Subcutaneous abdominal adipose tissue (tissue), 5 donors: Measurements from ENCODE around the gene SMCO4.

Experiments
- H3K27ac ChIP-seq: one replicate; pipeline ENCODE4 v1.7.0; 2013; ENCODE audit warnings: low read depth, mild to moderate bottlenecking, inconsistent platforms, low read length, moderate library complexity
- H3K27me3 ChIP-seq, 5 donors: one replicate each; pipeline ENCODE4 v1.7.0; 2013; ENCODE audit warnings: low read length in 5 of 5, inconsistent platforms in 1 of 5; ENCODE audit not compliant: control insufficient read depth in 5 of 5, insufficient read depth in 4 of 5
- H3K36me3 ChIP-seq, 5 donors: one replicate each; pipeline ENCODE4 v1.7.0; 2013; ENCODE audit warnings: low read length in 5 of 5; ENCODE audit not compliant: control insufficient read depth in 5 of 5, insufficient read depth in 5 of 5
- H3K4me1 ChIP-seq, 5 donors: one replicate each; pipeline ENCODE4 v1.7.0; 2013; ENCODE audit warnings: low read length in 5 of 5, mild to moderate bottlenecking in 3 of 5, moderate library complexity in 1 of 5; ENCODE audit not compliant: control insufficient read depth in 5 of 5, insufficient read depth in 5 of 5
- H3K4me3 ChIP-seq, 5 donors: one replicate each; pipeline ENCODE4 v1.7.0; 2013; ENCODE audit warnings: low read length in 5 of 5, low read depth in 1 of 5
- H3K9ac ChIP-seq, 5 donors: one replicate each; pipeline ENCODE4 v1.7.0; 2013; ENCODE audit warnings: low read length in 5 of 5, mild to moderate bottlenecking in 4 of 5, moderate library complexity in 3 of 5
- H3K9me3 ChIP-seq, 5 donors: one replicate each; pipeline ENCODE4 v1.7.0; 2013; ENCODE audit warnings: low read length in 5 of 5; ENCODE audit not compliant: control insufficient read depth in 5 of 5
- donor health status: healthy.
- donor health status: healthy.
- donor health status: healthy.
- donor health status: healthy.
- donor health status: healthy.

The SMCO4 gene

DNA sequence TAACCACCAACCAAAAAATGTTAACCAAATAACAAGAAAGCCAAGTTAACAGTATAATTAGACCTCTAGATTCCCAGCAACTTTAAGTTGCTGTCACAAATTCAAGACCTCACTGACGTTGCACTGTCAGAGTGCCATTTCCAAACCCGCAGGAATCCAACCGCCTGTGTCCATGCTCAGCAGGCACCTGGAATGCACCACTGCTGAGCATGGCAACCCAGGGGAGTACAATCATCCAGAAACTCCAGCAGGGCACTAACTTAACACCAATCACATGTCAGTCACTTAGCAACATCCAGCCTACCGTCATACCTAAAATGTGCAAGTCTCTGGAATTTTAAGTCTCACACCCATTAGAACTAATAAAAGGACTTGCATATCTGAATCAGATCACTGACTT lies 48.8 kb downstream of the SMCO4 start:
- H3K36me3 ChIP-seq = peaks cover 0 to 11% (median 2%) of the 10 kb centered on the region in 5 donors

DNA sequence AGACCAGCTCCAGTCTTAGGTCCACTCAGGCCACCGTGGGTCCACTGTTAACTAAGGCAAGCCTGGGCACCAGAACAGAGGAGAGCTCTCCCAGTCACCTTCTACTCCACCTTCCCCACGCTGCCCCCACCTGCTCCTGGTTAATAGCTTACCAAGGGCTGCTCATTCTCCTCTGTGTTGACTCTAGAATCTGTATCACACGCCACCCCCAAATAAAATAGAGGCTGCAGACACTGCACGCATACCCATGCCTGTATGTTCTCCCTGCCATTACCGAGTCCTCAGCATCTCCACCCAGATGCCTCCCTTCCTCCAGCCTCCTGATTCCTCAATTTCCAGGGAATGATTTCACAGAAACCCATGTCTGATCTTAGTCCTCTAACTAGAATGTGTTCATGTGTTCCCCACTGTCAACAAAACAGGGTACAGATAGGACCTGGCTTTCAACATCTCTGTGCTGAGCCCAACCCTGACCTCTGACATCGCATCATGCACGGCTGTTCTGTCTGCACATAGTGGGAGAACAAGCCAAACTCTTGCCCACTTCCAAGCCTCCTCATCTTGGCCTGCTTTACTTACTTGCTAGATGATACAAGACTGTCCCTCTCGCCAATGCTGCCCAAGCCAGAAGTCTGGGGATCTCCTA lies 49.8 kb downstream of the SMCO4 start:
- H3K27ac ChIP-seq = no peak overlapping the region
- no peaks in the 10 kb centered on the region for H3K9me3 ChIP-seq
- H3K36me3 ChIP-seq = peaks cover 0 to 13% (median 2%) of the 10 kb centered on the region in 5 donors
- no peak overlapping the region for H3K4me3 ChIP-seq
- no peaks in the 10 kb centered on the region for H3K27me3 ChIP-seq
- no peaks in the 10 kb centered on the region for H3K4me1 ChIP-seq
- H3K9ac ChIP-seq = no peak overlapping the region

More for the DNA sequence above, 48.8 kb downstream of the SMCO4 start:
- Histone ChIP-seq H3K27ac (no peak overlapping the region), H3K9ac (no peak overlapping the region), H3K4me3 (no peak overlapping the region), H3K4me1 (no peaks in the 10 kb centered on the region), H3K9me3 (no peaks in the 10 kb centered on the region), H3K27me3 (no peaks in the 10 kb centered on the region)

DNA sequence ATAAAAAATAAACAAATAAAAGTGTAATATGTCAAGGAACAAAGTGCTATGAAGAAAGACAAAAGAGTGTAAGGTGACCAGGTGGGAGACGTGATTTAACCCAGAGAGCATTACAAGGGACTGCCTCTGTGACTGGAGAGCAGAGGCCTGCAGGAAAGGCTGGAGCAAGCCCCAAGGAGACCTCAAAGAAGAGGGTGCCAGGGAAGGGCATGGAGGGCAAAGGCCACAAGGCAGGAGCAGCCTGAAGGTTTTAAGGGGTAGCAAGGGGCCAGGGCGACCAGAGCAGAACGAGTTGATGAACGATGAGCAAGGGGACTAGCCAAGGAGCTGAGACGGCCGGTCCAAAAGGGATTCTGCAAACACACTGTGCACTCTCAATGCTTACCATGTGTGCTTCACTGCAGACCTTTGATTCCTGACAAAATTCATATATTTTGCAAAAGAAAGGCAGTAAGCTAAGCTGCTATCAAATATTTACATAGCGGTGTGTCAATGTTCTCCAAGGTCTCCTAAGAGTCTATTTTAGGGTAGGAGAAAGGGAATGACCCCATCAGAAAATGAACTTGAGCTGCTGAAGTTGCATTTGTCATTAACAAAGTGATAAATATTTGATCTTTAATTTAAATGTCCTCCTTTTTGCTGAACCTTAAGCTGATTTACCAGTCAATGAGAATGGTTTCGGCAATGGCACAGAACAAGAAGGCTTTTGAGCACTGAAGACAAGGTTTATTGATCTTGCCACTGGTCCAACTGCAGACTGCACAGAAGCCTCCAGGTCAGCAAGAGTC lies 50.5 kb downstream of the SMCO4 start:
- no peak overlapping the region for H3K27ac ChIP-seq
- H3K27me3 ChIP-seq = no peaks in the 10 kb centered on the region
- H3K36me3 ChIP-seq = peaks cover 0 to 14% (median 2%) of the 10 kb centered on the region in 5 donors
- H3K4me3 ChIP-seq = no peak overlapping the region
- H3K9ac ChIP-seq = no peak overlapping the region
- no peaks in the 10 kb centered on the region for H3K9me3 ChIP-seq
- H3K4me1 ChIP-seq = no peaks in the 10 kb centered on the region

DNA sequence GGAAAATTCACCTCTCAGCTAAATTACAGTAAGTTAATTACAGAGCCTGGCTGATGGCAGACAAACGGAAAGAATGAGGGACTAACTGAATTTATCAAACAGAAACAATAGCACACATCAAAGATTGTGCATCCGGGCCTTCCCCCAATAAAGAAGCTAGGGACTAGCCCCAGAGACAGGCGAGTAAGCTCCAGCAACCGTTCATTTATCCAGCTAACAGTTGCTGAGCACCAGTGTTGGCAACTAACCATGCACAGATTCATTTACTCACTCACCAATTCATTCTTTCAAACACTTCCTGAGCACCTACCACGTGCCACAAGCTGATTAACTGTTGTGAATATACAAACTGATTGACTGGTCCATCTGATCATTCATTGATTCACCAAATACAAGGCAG lies 51.2 kb downstream of the SMCO4 start:
- Histone ChIP-seq H3K36me3 (peaks cover 0 to 17% (median 0%) of the 10 kb centered on the region in 5 donors), H3K4me1 (no peaks in the 10 kb centered on the region), H3K9ac (no peak overlapping the region), H3K27me3 (no peaks in the 10 kb centered on the region), H3K9me3 (no peaks in the 10 kb centered on the region), H3K27ac (no peak overlapping the region), H3K4me3 (no peak overlapping the region)

DNA sequence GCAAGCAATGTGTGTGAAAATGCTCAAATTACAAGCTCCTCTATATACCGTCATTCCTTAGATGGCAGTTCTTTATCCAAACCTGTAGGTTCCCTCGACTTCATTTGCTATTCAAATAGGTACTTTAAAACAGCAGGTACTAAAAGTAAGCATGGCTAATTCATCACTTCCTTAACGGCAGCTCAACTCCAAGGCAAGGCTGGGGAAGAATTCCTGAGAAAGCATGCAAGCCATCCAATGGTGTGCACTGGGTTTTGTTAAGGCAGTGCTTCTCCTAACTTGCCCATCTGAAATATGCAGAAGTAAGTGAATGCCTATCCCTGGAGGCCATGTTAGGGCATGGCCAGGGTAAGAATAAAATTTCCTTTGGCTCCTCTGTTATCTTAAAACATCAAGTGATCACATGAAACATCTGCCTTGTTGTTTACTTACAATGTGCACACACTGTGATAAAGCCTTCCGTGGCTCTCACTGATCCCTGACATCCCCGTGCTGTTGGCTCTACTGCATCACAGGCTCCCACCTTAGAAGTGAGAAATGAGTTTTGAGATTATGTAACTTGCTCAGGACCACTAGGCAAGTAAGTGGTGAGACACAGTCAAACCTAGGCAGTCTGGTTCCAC lies 52.1 kb downstream of the SMCO4 start:
- Histone ChIP-seq H3K27me3 (no peaks in the 10 kb centered on the region), H3K27ac (no peak overlapping the region), H3K36me3 (peaks cover 0 to 14% (median 0%) of the 10 kb centered on the region in 5 donors), H3K4me1 (no peaks in the 10 kb centered on the region), H3K9ac (no peak overlapping the region), H3K9me3 (no peaks in the 10 kb centered on the region), H3K4me3 (no peak overlapping the region)

DNA sequence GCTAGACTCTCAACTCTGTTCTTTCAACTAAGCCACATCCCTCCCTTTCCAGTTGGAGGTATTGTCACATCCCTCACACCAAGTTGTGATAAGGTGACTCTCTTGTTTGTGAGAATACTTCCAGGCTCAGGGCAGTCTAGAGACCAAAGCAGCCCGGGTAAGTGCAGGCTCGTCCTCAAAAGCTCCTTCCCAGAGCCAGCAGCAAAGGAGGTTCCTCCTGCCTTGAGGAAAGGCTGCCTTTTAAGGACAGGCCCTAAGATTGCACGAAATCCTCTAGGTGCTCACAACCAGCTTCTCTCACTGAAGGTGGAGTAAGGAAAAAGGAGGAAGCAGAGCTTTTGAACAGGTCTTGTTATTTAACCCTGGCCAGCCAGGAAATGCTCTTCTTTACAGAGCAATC lies 53.4 kb downstream of the SMCO4 start:
- no peaks in the 10 kb centered on the region for H3K9me3 ChIP-seq
- no peak overlapping the region for H3K4me3 ChIP-seq
- peaks cover 0 to 14% (median 0%) of the 10 kb centered on the region in 5 donors for H3K36me3 ChIP-seq
- no peak overlapping the region for H3K9ac ChIP-seq
- no peak overlapping the region for H3K27ac ChIP-seq
- no peaks in the 10 kb centered on the region for H3K4me1 ChIP-seq
- no peaks in the 10 kb centered on the region for H3K27me3 ChIP-seq

DNA sequence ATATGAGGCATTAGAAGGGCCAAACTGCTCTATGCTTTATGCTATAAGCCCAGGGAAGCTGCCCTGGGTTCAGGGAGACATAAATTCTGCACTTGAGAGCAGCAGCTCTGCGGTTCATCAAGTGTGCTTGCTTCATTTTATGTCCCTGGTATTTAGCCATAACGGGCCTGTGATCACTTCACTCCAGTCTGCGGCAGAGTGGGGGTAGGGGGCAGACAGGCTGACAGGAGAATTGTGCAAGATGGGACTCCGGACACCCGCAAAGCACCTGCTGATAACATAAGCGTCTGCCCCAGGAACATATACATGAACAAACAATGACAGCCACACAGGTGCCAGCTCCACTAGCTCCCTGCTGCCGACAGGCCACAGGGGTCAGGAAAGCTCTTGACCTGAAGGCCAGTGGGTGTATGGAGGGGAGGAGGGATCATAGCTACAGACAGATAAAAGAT lies 56.1 kb downstream of the SMCO4 start:
- Histone ChIP-seq H3K9me3 (no peaks in the 10 kb centered on the region), H3K36me3 (peaks cover 0 to 10% (median 0%) of the 10 kb centered on the region in 5 donors), H3K27me3 (no peaks in the 10 kb centered on the region), H3K4me3 (no peak overlapping the region), H3K27ac (no peak overlapping the region), H3K4me1 (no peaks in the 10 kb centered on the region), H3K9ac (no peak overlapping the region)

DNA sequence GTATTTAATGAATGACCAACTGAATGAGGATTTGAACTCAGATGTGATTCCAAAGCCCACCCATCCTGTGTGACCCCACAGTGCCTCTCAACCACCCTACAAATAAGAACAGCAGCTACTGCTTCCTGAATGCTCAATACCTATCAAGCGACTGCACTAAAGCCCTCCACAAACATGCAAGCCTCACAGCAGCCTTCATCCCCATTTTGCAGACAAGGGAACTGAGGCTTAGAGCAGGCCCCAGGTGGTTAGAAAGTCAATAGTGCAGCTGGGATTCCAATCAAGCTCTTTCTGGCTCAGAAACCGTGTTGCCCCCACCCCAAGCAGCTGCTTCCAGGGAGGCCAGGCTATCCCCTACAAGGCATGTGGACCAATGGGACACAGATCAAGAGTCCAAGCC lies 57.2 kb downstream of the SMCO4 start:
- no peak overlapping the region for H3K9ac ChIP-seq
- no peaks in the 10 kb centered on the region for H3K9me3 ChIP-seq
- H3K4me1 ChIP-seq = no peaks in the 10 kb centered on the region
- no peak overlapping the region for H3K4me3 ChIP-seq
- H3K27ac ChIP-seq = no peak overlapping the region
- H3K27me3 ChIP-seq = no peaks in the 10 kb centered on the region
- H3K36me3 ChIP-seq = peaks cover 0 to 10% (median 0%) of the 10 kb centered on the region in 5 donors

DNA sequence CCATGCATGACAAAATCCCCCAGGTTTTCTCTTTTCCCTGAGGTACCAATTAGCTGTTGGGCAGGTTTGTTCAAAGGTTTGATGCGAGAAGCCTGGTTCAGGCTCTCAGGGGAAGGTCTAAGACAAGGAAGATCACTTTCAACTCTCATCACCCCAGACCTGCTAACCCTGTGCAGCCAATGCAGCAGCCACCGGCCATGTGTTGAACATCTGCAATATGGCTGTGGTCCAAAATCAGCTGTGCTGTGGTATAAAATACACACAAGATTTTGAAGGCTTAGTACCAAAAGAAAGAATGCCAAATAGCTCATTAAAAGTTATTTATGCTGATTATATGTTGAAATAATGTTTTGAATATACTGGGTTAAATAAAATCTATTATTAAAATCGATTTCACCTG lies 58.5 kb downstream of the SMCO4 start:
- H3K27me3 ChIP-seq = no peaks in the 10 kb centered on the region
- H3K9me3 ChIP-seq = no peaks in the 10 kb centered on the region
- no peak overlapping the region for H3K27ac ChIP-seq
- no peaks in the 10 kb centered on the region for H3K4me1 ChIP-seq
- H3K4me3 ChIP-seq = no peak overlapping the region
- H3K36me3 ChIP-seq = peaks cover 0 to 10% (median 0%) of the 10 kb centered on the region in 5 donors
- H3K9ac ChIP-seq = no peak overlapping the region

DNA sequence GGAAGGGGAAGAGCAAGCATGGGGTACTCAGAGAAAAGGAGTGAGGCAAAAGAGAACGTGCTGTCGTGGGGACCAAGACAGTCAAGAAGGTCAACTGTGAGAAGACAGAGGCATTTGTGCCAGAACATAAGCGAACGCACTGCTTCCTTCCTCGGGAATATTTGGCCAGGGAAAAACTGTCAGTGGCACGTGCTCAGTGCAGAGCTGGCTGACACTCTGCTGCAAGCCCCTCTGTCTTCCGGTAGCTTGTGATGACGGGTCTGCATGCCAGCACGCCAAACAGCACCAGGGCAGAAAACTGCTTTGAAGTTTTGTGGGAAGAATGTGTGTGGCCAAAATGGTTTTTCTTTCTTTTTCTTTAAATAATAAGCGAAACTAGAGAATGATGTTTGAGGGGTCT lies 60.6 kb downstream of the SMCO4 start:
- Histone ChIP-seq H3K27ac (no peak overlapping the region), H3K27me3 (no peaks in the 10 kb centered on the region)

More for the DNA sequence above, 60.6 kb downstream of the SMCO4 start:
- Histone ChIP-seq H3K4me3 (no peak overlapping the region), H3K36me3 (peaks cover 0 to 18% (median 6%) of the 10 kb centered on the region in 5 donors), H3K9ac (no peak overlapping the region), H3K9me3 (no peaks in the 10 kb centered on the region), H3K4me1 (no peaks in the 10 kb centered on the region)
